ENCODE measurements around the gene ITPR1. TPM values are rescaled to one million over a fixed set of nuclear protein-coding genes. Genes with fewer than 3 reads are reported as not detected.

The ITPR1 gene
- polyA plus RNA-seq, 1 experiment, result 1.4 TPM

GRCh38 chr3:4529876-4530588 lies 36.9 kb downstream of the ITPR1 start:
- no peak for TF ChIP-seq CTCF (IDR thresholded peaks at IDR 0.05; ENCODE audit: insufficient read depth, low read depth, low read length)
- ChIA-PET CTCF (no interaction called here), POLR2A (no interaction called here)
- H3K4me3 ChIP-seq (ENCODE audit: low read depth, low read length), result no peak overlapping the region
- no peaks in the 10 kb centered on the region for H3K27me3 ChIP-seq (ENCODE audit: control insufficient read depth, insufficient read depth, low read length)
- H3K36me3 ChIP-seq (ENCODE audit: control insufficient read depth, insufficient read depth, low read length), result no peaks in the 10 kb centered on the region
- no peak for DNase-seq (ENCODE audit: low read depth)

- H3K27me3 ChIP-seq (ENCODE audit: control insufficient read depth, insufficient read depth, low read length), result no peaks in the 10 kb centered on the region
- TF ChIP-seq CTCF (IDR thresholded peaks at IDR 0.05; ENCODE audit: insufficient read depth, low read depth, low read length), result no peak
- no peak overlapping the region for H3K4me3 ChIP-seq (ENCODE audit: low read depth, low read length)
- ChIA-PET CTCF (no interaction called here), POLR2A (no interaction called here)
- no peak for DNase-seq (ENCODE audit: low read depth)
- H3K36me3 ChIP-seq (ENCODE audit: control insufficient read depth, insufficient read depth, low read length), result no peaks in the 10 kb centered on the region
These were observed 38.4 kb downstream of the ITPR1 start for GRCh38 chr3:4531478-4532025.

- no peak for DNase-seq (ENCODE audit: low read depth)
- TF ChIP-seq CTCF (IDR thresholded peaks at IDR 0.05; ENCODE audit: insufficient read depth, low read depth, low read length), result no peak
- H3K36me3 ChIP-seq (ENCODE audit: control insufficient read depth, insufficient read depth, low read length), result no peaks in the 10 kb centered on the region
- H3K4me3 ChIP-seq (ENCODE audit: low read depth, low read length), result no peak overlapping the region
- CTCF ChIA-PET, result no interaction called here
- POLR2A ChIA-PET, result no interaction called here
- no peaks in the 10 kb centered on the region for H3K27me3 ChIP-seq (ENCODE audit: control insufficient read depth, insufficient read depth, low read length)
These were observed 39.5 kb downstream of the ITPR1 start for GRCh38 chr3:4532535-4533112.

GRCh38 chr3:4533489-4534443 lies 40.6 kb downstream of the ITPR1 start:
- TF ChIP-seq CTCF (IDR thresholded peaks at IDR 0.05; ENCODE audit: insufficient read depth, low read depth, low read length), result no peak
- Histone ChIP-seq H3K27me3 (ENCODE audit: control insufficient read depth, insufficient read depth, low read length) (no peaks in the 10 kb centered on the region), H3K36me3 (ENCODE audit: control insufficient read depth, insufficient read depth, low read length) (no peaks in the 10 kb centered on the region), H3K4me3 (ENCODE audit: low read depth, low read length) (no peak overlapping the region)
- ChIA-PET POLR2A (no interaction called here), CTCF (interaction anchor here (0.9 kb wide), 1 partner anchor 18 kb away, joined by 5 read pairs; no protein-coding TSS in a partner anchor)
- no peak for DNase-seq (ENCODE audit: low read depth)

- H3K27me3 ChIP-seq (ENCODE audit: control insufficient read depth, insufficient read depth, low read length), result no peaks in the 10 kb centered on the region
- no peak for DNase-seq (ENCODE audit: low read depth)
- no peaks in the 10 kb centered on the region for H3K36me3 ChIP-seq (ENCODE audit: control insufficient read depth, insufficient read depth, low read length)
- CTCF ChIA-PET, result interaction anchor here (0.9 to 1.1 kb wide), 2 partner anchors 16 to 19 kb away, joined by 3 to 5 read pairs; no protein-coding TSS in a partner anchor
- H3K4me3 ChIP-seq (ENCODE audit: low read depth, low read length), result no peak overlapping the region
- TF ChIP-seq CTCF (IDR thresholded peaks at IDR 0.05; ENCODE audit: insufficient read depth, low read depth, low read length), result no peak
- POLR2A ChIA-PET, result no interaction called here
These were observed 41.8 kb downstream of the ITPR1 start for GRCh38 chr3:4534906-4535305.
